ENCODE data around the gene FGFR2. TPM values are rescaled to one million over a fixed set of nuclear protein-coding genes. Genes with fewer than 3 reads are reported as not detected.

FGFR2 gene
- total and polyA plus RNA-seq, 2 donors (not counting 3 experiments of a cell fraction or from before 2014, with no cell fraction given): 0.06 TPM; not detected in 1

- Histone ChIP-seq H4K20me1 (replicated peaks; ENCODE audit: control insufficient read depth, extremely low read depth, insufficient read depth, low read length) (no peaks in the 10 kb centered on the region), H3K27me3 (ENCODE audit: control insufficient read depth in 2 of 2, insufficient read depth in 2 of 2, low read length in 2 of 2) (no peaks in the 10 kb centered on the region), H3K9me1 (replicated peaks; ENCODE audit: control insufficient read depth, extremely low read depth, insufficient read depth, low read length) (no peaks in the 10 kb centered on the region), H3K9ac (replicated peaks; ENCODE audit: extremely low read depth, insufficient read depth, low read length) (no peak overlapping the region), H3K36me3 (ENCODE audit: control insufficient read depth in 2 of 2, extremely low read depth in 1 of 2, insufficient read depth in 2 of 2, low read length in 2 of 2) (no peaks in the 10 kb centered on the region), H3K4me1 (ENCODE audit: control insufficient read depth, extremely low read depth, insufficient read depth, low read length) (no peaks in the 10 kb centered on the region), H3K27ac (ENCODE audit: insufficient read depth, low read depth, low read length) (no peak overlapping the region), H3K4me3 (replicated peaks in 1 of 3; ENCODE audit: insufficient read depth in 1 of 3, low read depth in 1 of 3, low read length in 3 of 3) (no peak overlapping the region), H3K9me3 (replicated peaks; ENCODE audit: control insufficient read depth, insufficient read depth, low read length) (no peaks in the 10 kb centered on the region), H3K4me2 (ENCODE audit: insufficient read depth, low read length) (no peak overlapping the region), H3K79me2 (ENCODE audit: control insufficient read depth, insufficient read depth, low read length) (no peaks in the 10 kb centered on the region), H2AFZ (ENCODE audit: low read depth, low read length) (no peak overlapping the region)
- BruUV-seq (replicated peaks): no TSS peak
- ChIA-PET POLR2A (no interaction called here), CTCF (no interaction called here)
- DNase-seq (ENCODE audit: low read depth, low spot score) (no peak), FAIRE-seq (no peak)
- TF ChIP-seq MAX (IDR thresholded peaks at IDR 0.05; ENCODE audit: insufficient read depth, insufficient read length) (no peak), MYC (IDR thresholded peaks at IDR 0.05; ENCODE audit: low read depth, low read length) (no peak), JUN (IDR thresholded peaks at IDR 0.05; ENCODE audit: borderline replicate concordance, insufficient read depth, insufficient read length, low read depth) (no peak), CTCF (IDR thresholded peaks at IDR 0.05; ENCODE audit: extremely low read depth in 1 of 2, insufficient read depth in 1 of 2, low read depth in 1 of 2, low read length in 2 of 2) (no peak), POLR2AphosphoS5 (IDR thresholded peaks at IDR 0.05; ENCODE audit: insufficient read depth, low read depth, low read length) (no peak), POLR2A (IDR thresholded peaks at IDR 0.05; ENCODE audit: low read depth, low read length) (no peak), FOS (IDR thresholded peaks at IDR 0.05; ENCODE audit: borderline replicate concordance, insufficient read depth, low read length) (no peak), EZH2 (IDR thresholded peaks at IDR 0.05; ENCODE audit: borderline replicate concordance, low read depth, low read length, severe bottlenecking) (no peak), GATA2 (IDR thresholded peaks at IDR 0.05; ENCODE audit: insufficient read depth, insufficient read length, low read depth, low read length) (no peak)
- dilution Hi-C loops (cut with MboI; ENCODE audit: extremely low pct_ligation_motif_present, low sequenced_read_pairs): no loop called here
- intact Hi-C loops (cut with micrococcal nuclease): no loop called here
Observed at GRCh38 chr10:121618906-121619305, 20.7 kb upstream of the FGFR2 start.
